NCI-H2081 treated with DMSO at 0.1 percent for 48 hours (cell line): Measurements from ENCODE around the gene ENTPD8.
A peak's percentile ranks its signal among the peaks of the same experiment; 100 is the strongest.

Source experiments
- DNase-seq: peaks from one replicate; lab custom pipeline; 2025; lab: John Stamatoyannopoulos, UW

Gene ENTPD8, protein sequence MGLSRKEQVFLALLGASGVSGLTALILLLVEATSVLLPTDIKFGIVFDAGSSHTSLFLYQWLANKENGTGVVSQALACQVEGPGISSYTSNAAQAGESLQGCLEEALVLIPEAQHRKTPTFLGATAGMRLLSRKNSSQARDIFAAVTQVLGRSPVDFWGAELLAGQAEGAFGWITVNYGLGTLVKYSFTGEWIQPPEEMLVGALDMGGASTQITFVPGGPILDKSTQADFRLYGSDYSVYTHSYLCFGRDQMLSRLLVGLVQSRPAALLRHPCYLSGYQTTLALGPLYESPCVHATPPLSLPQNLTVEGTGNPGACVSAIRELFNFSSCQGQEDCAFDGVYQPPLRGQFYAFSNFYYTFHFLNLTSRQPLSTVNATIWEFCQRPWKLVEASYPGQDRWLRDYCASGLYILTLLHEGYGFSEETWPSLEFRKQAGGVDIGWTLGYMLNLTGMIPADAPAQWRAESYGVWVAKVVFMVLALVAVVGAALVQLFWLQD

GRCh38 chr9:137441289-137441934, at the start of gene ENTPD8:
Gene ENTPD8 (minus strand): TSS chr9:137441357. CDS start chr9:137438285, 3,072 bp downstream.
- no peak for DNase-seq

- DNase-seq: no peak
These were observed 49.5 kb upstream of the ENTPD8 start for GRCh38 chr9:137490532-137491186.

GRCh38 chr9:137488906-137489305, 47.7 kb upstream of the ENTPD8 start:
- no peak for DNase-seq

GRCh38 chr9:137488327-137488653, 47.1 kb upstream of the ENTPD8 start:
- DNase-seq: peak; percentile 38

DNA sequence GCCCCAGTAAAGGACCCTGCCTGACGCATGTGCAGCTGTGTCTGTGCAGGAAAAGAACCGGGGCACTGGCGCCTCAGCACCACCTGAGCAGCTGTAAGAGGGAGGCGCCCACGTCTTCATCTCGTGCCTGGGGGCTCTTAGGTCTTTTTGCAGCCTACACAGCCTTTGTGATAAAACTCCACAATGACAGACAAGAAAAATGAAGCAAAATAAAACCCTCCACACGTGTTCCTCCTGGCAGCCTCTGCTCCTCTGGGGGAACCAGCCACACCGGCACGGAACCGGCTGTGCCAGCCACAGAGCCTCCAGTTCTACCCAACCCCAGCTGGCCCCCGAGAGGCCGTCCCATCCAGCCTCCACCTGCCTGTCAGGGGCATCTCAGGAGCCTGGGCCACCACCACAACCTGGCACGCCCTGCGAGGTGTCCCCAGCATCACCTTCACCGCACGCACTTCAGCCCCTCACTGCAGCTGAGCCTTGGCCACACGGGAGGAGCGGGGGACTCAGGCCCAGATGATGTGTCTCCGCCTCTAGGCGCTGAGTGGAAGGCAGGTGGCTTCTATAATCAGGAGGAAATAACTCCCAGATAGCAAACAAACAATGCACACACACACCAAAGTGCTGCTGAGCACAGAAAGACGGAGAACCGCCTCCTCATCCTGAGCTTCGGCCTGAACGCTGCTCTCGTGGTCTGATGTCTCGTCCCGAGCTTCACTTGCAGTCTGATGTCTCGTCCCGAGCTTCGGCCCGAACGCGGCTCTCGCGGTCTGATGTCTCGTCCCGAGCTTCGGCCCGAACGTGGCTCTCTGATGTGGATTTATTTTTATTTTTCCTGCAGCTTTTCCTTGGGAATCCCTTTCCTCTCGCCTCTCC, 46.5 kb upstream of the ENTPD8 start:
- peak; percentile 39 for DNase-seq

DNA sequence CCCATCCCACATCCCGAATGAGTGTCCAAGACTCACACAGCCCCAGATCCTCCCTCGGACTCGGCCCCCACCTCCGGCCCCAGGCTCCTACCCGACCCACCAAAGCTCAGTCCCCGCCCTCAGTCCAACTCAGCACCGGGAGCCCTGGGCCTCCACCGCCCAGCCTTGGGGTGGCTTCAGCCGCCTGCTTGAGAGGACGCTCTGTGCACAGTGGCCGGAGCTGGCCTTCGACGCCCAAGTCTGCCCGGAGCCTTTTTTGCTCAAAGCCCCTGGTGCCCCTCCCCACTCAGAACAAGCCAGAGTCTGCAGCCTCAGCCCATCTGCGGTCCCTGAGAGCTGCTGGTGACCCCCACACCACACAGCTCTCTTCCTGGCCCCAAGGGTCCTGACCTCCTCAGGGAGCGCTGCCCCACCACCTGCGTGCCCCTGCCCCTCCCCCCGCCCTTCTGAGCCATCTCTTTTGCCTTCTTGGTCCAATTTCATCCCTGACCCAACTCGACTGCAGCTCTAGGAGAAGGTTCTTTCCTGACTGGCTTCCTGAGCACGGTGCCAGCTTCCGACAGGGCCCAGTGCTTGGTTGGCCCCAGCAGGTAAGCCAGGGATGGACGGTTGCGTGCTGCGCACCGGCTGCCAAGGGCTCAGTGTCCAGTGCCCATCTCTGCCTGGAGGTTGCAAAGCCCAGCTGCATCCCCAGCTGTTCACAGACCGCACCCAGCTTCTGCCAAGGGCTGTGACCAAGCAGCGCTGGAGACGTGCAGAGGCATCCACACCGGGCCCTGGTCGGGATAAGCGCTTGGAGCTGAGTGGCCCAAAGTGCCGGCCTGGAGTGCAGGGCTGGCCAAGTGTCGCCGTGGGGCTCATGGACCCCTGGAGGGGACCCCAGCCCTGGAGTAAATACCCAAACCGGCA, 45.6 kb upstream of the ENTPD8 start:
- DNase-seq: no peak

GRCh38 chr9:137486141-137486490, 45.0 kb upstream of the ENTPD8 start:
- no peak for DNase-seq

DNA sequence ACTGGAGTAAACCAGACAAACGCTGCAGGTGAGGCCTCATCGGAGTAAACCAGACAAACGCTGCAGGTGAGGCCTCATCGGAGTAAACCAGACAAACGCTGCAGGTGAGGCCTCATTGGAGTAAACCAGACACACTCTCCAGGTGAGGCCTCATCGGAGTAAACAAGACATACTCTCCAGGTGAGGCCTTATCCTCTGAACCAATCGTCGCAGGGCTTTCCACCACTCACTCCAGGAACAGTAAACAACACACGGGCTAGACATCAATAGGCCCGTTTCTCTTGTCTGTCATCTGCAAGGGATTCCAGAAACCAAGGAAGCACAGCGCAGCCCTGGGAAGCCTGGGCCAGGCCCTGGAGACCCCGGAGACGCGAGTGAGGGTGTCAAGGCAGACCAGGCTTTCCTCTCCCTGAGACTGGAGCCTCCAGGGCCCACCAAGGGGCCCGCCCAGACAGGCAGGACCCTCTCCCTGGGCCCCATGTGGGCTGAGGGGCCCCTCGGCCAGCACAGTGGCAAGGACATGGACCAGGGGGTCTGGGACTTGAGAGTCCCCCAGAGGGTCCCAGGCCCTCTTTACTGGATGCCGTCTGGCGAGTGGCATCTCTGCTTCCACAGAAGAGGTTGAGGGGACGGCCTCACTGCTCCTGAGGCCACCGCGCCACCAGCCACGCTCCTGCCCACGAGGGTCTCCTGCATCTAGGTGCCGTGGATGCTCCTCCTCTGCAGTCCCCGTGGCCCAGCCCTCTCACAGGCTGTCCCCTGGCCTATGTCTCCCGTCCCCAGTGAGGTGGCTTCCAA, 44.4 kb upstream of the ENTPD8 start:
- no peak for DNase-seq

DNA sequence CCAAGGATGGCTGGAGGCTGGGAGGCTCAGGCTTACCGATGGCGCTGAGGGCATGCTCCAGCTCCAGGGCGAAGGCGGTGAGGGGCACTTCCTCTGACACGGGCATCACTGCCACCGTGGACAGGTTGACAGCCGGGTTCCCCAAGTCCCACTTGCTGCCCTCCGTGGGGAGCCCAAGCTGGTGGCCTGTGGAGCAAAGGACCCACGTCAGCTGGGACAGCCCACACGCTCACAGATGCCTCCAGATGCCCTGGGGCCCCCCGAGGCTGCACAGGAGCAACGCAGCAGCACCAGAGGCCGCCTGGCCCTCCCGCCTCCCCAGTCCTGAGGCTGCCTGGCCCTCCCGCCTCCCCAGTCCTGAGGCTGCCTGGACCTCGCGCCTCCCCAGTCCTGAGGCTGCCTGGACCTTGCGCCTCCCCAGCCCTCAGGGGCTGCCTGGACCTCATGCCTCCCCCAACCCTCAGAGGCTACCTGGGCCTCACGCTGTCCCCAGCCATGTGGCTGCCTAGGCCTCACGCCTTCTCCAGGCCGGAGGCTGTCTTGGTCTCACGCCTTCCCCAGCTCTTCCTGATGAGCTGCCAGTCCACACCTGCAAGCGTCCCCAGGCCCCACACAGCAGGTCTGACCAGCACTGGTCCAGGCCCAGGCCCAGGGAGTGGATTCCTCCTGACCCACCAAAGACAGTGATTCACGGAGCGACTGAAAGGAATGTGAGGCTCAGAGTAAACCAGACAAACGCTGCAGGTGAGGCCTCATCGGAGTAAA, 43.6 kb upstream of the ENTPD8 start:
- no peak for DNase-seq

DNA sequence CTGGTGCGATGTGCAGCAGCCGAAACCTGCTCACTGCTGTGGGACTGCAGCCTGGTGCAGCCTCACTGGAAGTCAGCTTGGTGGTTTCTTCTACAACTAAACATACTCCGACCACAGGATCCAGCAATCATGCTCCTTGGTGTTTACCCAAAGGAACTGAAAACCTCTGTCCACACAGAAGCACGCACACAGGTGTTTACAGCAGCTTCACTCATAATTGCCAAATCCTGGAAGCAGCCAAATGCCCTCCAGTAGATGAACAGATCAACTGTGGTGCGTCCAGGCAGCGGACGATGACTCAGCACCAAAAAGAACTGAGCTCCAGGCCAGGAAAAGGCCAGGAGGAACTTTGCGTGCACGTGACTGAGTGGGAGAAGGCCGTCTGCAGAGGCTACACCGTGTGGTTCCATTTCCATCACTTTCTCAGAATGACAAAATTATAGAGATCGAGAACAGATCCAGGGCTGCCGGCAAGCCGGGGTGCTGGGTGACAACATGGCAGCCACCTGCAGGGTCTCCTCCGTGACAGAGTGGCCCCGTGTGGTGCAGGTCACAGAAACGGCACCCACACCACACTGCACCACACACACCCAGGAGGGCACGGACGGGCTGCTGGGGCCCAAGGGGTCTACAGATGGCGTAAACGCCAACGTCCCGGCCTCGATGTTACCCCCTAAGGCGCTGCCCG, 41.1 kb upstream of the ENTPD8 start:
- no peak for DNase-seq

DNA sequence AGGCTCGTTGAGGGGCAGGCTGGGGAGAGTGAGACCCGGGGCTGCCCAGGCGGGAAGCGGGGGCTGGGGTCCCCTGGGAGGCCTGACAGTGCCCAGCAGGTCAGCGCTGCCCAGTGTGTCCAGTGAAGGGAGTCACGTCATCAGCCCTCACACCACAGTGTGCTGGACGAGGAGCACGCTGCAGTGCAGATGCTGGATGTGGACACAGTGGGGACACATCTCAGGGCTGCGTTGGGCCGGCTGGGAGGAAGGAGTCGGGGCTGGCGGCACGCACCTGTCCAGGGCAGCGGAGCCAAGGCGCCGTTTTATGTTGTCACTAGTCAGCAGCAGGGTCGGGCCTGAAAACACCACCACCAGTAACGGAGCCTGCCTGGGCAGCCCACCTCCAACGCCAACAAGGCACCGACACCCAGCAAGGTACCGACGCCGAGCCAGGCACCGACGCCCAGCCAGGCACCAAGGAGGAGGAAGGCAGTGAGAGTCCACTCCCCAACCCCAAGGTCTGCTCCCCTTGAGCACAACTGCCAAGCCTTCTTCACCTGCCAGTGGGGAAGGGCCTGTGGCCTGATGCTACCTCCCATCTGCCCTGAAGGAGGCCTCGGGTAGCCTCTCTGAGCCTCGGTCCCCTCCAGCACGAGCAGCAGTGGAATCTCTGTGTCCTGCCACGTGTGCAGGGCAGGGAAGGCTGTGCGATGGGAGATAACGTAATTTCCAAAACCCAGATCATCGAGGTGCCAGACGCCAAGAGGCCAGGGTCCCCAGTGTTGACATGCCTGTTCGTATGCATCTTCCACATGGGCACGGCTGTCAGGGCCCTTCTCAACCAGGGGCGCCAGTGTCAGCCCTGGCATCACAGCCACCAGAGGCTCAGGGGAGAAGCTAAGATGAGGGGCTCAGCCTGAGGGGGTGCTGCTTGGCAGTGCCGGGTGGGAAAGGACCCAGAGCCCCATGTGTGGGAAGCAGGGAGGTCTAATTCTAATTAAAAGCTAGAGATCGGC, 39.8 kb upstream of the ENTPD8 start:
- DNase-seq: no peak

DNA sequence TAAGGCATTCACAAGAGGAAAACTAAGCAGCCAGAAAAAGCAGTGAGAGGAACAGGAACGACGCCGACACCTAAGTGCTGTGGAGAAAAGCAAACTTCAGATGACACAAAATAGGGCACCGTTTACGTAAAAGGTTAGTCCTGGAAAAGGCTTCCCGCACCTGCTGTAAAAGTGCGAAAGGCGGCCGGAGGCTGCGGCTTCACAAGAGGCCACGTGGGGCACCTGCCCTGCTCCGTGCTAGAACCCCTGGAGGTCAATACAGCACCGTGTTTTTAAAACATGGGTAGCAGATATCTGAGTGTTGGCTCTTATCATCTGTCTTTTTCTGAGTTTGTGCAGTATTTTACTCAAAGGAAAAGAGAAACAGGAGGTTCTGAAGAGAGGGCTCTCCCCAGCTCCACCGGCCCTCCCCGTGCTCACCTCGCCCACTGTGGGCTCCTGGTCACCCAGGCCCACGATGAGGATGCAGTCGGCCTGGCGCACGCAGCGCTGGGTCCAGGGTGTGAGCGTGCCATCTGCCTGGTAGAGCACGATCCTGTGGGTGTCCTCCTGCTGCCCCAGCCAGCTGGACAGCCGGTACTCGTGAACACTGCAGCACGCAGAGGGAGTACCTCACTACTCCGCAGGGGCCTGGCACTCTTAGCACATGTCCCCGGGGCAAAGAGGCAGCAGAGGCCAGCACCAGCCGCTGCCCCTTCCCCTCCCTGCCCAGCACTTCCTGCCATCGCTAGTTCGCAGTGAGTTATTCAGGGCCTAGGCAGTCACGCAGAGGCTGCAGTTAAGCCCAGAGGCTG, 38.9 kb upstream of the ENTPD8 start:
- no peak for DNase-seq

DNA sequence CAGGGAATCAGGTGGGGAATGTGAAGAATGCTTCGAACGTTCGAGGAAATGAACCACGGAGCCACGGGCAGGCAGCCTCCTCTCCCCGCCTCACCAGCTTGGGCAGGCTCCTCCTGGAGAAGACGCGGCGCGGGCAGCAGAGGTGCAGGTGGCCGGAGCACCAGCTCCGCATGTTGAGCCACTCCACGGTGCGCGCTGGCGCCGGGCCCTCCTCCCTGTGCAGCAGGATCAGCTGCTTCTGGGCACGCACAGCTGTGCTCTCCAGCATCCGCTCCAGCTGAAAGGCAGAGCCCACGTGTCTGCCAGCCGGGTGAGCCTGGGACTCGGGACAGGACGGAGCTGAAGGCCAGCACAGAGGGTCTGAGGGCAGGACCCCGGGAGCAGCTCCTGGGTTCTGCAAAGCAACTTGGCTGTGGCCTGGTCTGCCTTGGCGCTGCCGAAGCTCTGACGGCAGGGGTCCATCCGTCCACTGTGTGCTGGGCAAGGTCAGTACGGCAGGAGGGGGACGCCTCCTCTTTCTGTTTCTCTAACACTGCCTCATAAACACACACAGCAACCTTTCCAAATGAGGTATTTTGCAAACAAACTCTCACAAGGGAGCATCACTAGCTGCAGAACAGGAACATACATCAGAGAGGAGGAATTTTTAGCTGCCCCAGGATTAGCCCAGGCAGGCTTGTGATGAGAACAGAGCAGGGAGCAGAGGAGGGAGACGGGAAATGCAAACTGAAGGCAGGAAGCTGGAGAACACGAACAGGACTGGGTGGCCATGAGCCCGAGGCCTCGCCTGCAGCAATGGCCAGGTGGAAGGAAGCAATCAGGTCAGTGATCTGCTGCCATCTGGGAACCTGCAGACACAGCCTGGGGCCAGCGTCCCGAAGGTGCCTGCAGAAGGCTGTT, 38.1 kb upstream of the ENTPD8 start:
- no peak for DNase-seq

- DNase-seq: no peak
These were observed 37.4 kb upstream of the ENTPD8 start for GRCh38 chr9:137478613-137478961.

DNA sequence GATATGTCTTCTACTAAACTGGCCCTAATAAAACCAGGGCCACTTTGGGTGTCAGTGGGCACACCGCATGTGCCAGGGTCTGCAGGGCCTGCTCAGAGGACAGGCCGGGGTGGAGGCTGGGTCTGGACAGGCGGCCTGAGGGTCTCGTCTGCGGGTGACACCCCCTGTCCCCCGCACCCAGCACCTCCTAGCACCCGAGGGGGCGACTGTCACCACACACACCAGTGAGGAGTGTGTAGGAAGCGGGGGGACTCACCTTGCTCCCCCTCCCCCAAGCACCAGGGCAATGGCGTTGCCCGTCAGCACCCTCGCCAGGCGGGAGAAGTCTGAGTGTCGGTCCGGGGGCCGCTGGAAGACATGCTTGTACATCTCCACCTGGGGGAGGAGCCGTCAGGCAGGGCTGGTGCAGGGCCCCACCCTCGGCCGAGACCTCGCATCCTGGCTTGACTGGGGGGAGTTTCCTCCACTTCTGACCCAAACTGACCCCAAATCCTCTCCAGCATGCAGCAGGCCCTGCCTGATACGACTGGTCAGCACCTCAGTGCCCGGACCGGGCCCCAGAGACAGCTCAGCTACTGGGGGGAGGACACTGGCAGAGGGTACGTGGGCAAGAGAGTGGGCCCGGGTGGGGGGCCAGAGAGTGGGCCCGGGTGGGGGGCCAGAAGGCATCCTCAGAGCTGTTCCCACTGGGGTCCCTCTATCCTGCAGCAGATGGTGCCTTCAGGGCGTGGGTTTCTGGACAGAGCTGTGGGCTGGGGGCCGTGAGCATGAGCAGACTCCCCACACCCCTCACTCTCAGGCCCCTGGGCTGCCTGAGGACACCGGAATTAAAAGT, 36.8 kb upstream of the ENTPD8 start:
- no peak for DNase-seq
